OCI-LY3 (cell line): ENCODE data around the gene PLA2G4A.

Experiments used
- H2AFZ ChIP-seq: fragments of 200-600, 300-600 bp; shearing (Covaris generic); 2 replicates; pipeline ENCODE4 v1.6.0; 2014; ENCODE audit warnings: antibody characterized with exemption, low read depth, low read length
- H3K27ac ChIP-seq: fragments of 200-600, 300-600 bp; sonication (generic); 2 replicates; pipeline ENCODE4 v1.5.1; 2014; ENCODE audit warnings: mild to moderate bottlenecking, low read length, moderate library complexity, mixed read lengths
- H3K27me3 ChIP-seq: fragments of 200-600, 300-600 bp; sonication (generic); 2 replicates; pipeline ENCODE4 v1.6.1; 2014; ENCODE audit warnings: low read depth, low read length, mixed read lengths
- H3K36me3 ChIP-seq: fragments of 200-600, 300-600 bp; sonication (generic); replicated peaks from 2 replicates; pipeline ENCODE3; 2014; ENCODE audit warnings: low read depth, low read length, mixed read lengths
- H3K4me1 ChIP-seq: fragments of 300-600, 200-600 bp; sonication (generic); 2 replicates; pipeline ENCODE4 v1.6.1; 2014; ENCODE audit warnings: low read length, mixed read lengths
- H3K4me2 ChIP-seq: fragments of 200-600, 300-600 bp; sonication (generic); 2 replicates; pipeline ENCODE4 v1.6.1; 2014; ENCODE audit warnings: low read length, mixed read lengths
- H3K4me3 ChIP-seq: fragments of 300-600, 200-600 bp; sonication (generic); 2 replicates; pipeline ENCODE4 v1.5.1; 2014; ENCODE audit warnings: antibody characterized with exemption, mild to moderate bottlenecking, low read length, moderate library complexity
- H3K79me2 ChIP-seq: fragments of 300-600, 200-600 bp; shearing (Covaris generic); 2 replicates; pipeline ENCODE4 v1.6.1; 2014; ENCODE audit warnings: mild to moderate bottlenecking, low read length, mixed read lengths
- H3K9ac ChIP-seq: fragments of 300-600, 200-600 bp; shearing (Covaris generic); 2 replicates; pipeline ENCODE4 v1.6.0; 2014; ENCODE audit warnings: mild to moderate bottlenecking, low read length, moderate library complexity
- H3K9me3 ChIP-seq: fragments of 200-600, 300-600 bp; shearing (Covaris generic); 2 replicates; pipeline ENCODE4 v1.6.1; 2014; ENCODE audit warnings: low read length, mixed read lengths; ENCODE audit not compliant: insufficient read depth
- H4K20me1 ChIP-seq: fragments of 200-600, 300-600 bp; sonication (generic); 2 replicates; pipeline ENCODE4 v1.6.1; 2016; ENCODE audit warnings: low read length, mixed read lengths; ENCODE audit not compliant: insufficient read depth
- CTCF ChIP-seq: fragments of 200-600, 300-600 bp; sonication (generic); IDR thresholded peaks from 2 replicates; pipeline ENCODE4 v1.5.1; 2014; ENCODE audit warnings: antibody characterized with exemption, low read length, low read depth
- EZH2phosphoT487 ChIP-seq: fragments of 200-600 bp; shearing (Covaris generic); IDR thresholded peaks from 2 replicates; pipeline ENCODE4 v1.6.1; 2018; ENCODE audit warnings: antibody characterized with exemption, mixed run types, low read depth

Gene PLA2G4A

GRCh38 chr1:186927884-186928283 lies 99.1 kb downstream of the PLA2G4A start:
- H3K27ac ChIP-seq = no peak overlapping the region

GRCh38 chr1:186930238-186930637 lies 101.5 kb downstream of the PLA2G4A start:
- H3K27me3 ChIP-seq = no peaks in the 10 kb centered on the region
- no peak overlapping the region for H2AFZ ChIP-seq
- no peak overlapping the region for H3K9ac ChIP-seq

More at GRCh38 chr1:186927884-186928283, 99.1 kb downstream of the PLA2G4A start:
- Histone ChIP-seq H3K4me1 (peaks cover 9% of the 10 kb centered on the region), H2AFZ (no peak overlapping the region), H3K79me2 (no peaks in the 10 kb centered on the region), H3K4me2 (no peak overlapping the region), H3K27me3 (no peaks in the 10 kb centered on the region), H3K9me3 (no peaks in the 10 kb centered on the region), H3K4me3 (no peak overlapping the region), H3K9ac (no peak overlapping the region), H3K36me3 (no peaks in the 10 kb centered on the region), H4K20me1 (no peaks in the 10 kb centered on the region)
- TF ChIP-seq EZH2phosphoT487 (no peak), CTCF (no peak)

GRCh38 chr1:186937016-186937670 lies 108.4 kb downstream of the PLA2G4A start:
- Histone ChIP-seq H3K4me3 (no peak overlapping the region), H3K27ac (no peak overlapping the region), H3K36me3 (no peaks in the 10 kb centered on the region), H3K9ac (no peak overlapping the region), H3K79me2 (no peaks in the 10 kb centered on the region), H3K4me2 (no peak overlapping the region), H4K20me1 (no peaks in the 10 kb centered on the region), H3K4me1 (no peaks in the 10 kb centered on the region), H3K9me3 (no peaks in the 10 kb centered on the region), H3K27me3 (no peaks in the 10 kb centered on the region), H2AFZ (no peak overlapping the region)
- TF ChIP-seq EZH2phosphoT487 (no peak), CTCF (no peak)

More at GRCh38 chr1:186930238-186930637, 101.5 kb downstream of the PLA2G4A start:
- Histone ChIP-seq H3K36me3 (no peaks in the 10 kb centered on the region), H3K4me3 (no peak overlapping the region), H3K27ac (no peak overlapping the region), H3K4me1 (no peaks in the 10 kb centered on the region), H4K20me1 (no peaks in the 10 kb centered on the region), H3K4me2 (no peak overlapping the region), H3K79me2 (no peaks in the 10 kb centered on the region), H3K9me3 (no peaks in the 10 kb centered on the region)
- TF ChIP-seq EZH2phosphoT487 = no peak

- no peak overlapping the region for H3K9ac ChIP-seq
- H2AFZ ChIP-seq = no peak overlapping the region
- H4K20me1 ChIP-seq = no peaks in the 10 kb centered on the region
- H3K79me2 ChIP-seq = no peaks in the 10 kb centered on the region
- H3K4me3 ChIP-seq = no peak overlapping the region
- no peak overlapping the region for H3K27ac ChIP-seq
- H3K4me1 ChIP-seq = peaks cover 7% of the 10 kb centered on the region; the same call in 1 of the 2 replicates
- no peaks in the 10 kb centered on the region for H3K27me3 ChIP-seq
- H3K4me2 ChIP-seq = no peak overlapping the region
- no peaks in the 10 kb centered on the region for H3K36me3 ChIP-seq
- no peak for TF ChIP-seq CTCF
- TF ChIP-seq EZH2phosphoT487 = no peak
- H3K9me3 ChIP-seq = no peaks in the 10 kb centered on the region
These were observed 115.3 kb downstream of the PLA2G4A start for GRCh38 chr1:186943891-186944686.
